ENCODE results near the gene TTC24.

- TF ChIP-seq EZH2 (IDR thresholded peaks at IDR 0.05; ENCODE audit: low read depth, unreplicated experiment): no peak
- no peak for TF ChIP-seq CTCF (conservative IDR thresholded peaks at IDR 0.05; ENCODE audit: low read depth in 2 of 2)
- no peak for TF ChIP-seq CREB1 (CRISPR knock-in tag; IDR thresholded peaks at IDR 0.05; ENCODE audit: low read depth)
- TF ChIP-seq POLR2AphosphoS5 (IDR thresholded peaks at IDR 0.05; ENCODE audit: low read depth): no peak
- TF ChIP-seq REST (IDR thresholded peaks at IDR 0.05; ENCODE audit: unreplicated experiment): no peak
- TF ChIP-seq JUNB (IDR thresholded peaks at IDR 0.05; ENCODE audit: unreplicated experiment): no peak
These were observed 28.4 kb upstream of the TTC24 start for GRCh38 chr1:156551066-156551643.
